Lung (tissue), 12 donors: ENCODE results near the gene RAPGEF2. TPM values are rescaled to one million over a fixed set of nuclear protein-coding genes. Genes with fewer than 3 reads are reported as not detected.
"Not testable (repeated sequence)": the region's sequence is repeated elsewhere in the genome, so short reads cannot be mapped to it uniquely, and the experiment has no call there.

Experiments
- ATAC-seq: fragments of 200-7000 bp; cut with Tn5 transposase; one replicate; pipeline ENCODE4 v1.9.1; 2020; ENCODE audit warnings: moderate number of reproducible peaks; ENCODE audit not compliant: insufficient read depth, low FRiP score
- DNase-seq, 3 donors: peaks; one replicate each; pipeline ENCODE4 v3.0.0-alpha.2; 2013 to 2017
- H3K27ac ChIP-seq, 2 donors: one replicate each; pipeline ENCODE4 v1.5.1; 2013; ENCODE audit warnings: mild to moderate bottlenecking in 2 of 2, moderate library complexity in 2 of 2, control low read depth in 1 of 2, inconsistent platforms in 1 of 2, low read depth in 1 of 2, low read length in 1 of 2
- H3K27me3 ChIP-seq, 3 donors: one replicate each; pipeline ENCODE4 v1.5.1; 2013; ENCODE audit warnings: low read length in 2 of 3; ENCODE audit not compliant: control insufficient read depth in 3 of 3, insufficient read depth in 3 of 3
- H3K36me3 ChIP-seq, 4 donors: one replicate each; pipeline ENCODE4 v1.5.1; 2013; ENCODE audit warnings: low read length in 4 of 4, mild to moderate bottlenecking in 1 of 4, moderate library complexity in 1 of 4; ENCODE audit not compliant: control insufficient read depth in 4 of 4, insufficient read depth in 4 of 4
- H3K4me1 ChIP-seq, 5 donors: one replicate each; pipeline ENCODE4 v1.5.1; 2013; ENCODE audit warnings: low read length in 5 of 5, mild to moderate bottlenecking in 2 of 5, moderate library complexity in 1 of 5; ENCODE audit not compliant: control insufficient read depth in 5 of 5, insufficient read depth in 5 of 5
- H3K4me3 ChIP-seq: one replicate; pipeline ENCODE4 v1.5.1; 2013; ENCODE audit warnings: mild to moderate bottlenecking, control low read depth, moderate library complexity
- H3K9ac ChIP-seq, 2 donors: one replicate each; pipeline ENCODE4 v1.5.1; 2013; ENCODE audit warnings: low read length in 2 of 2, control low read depth in 1 of 2; ENCODE audit not compliant: insufficient read depth in 1 of 2
- H3K9me3 ChIP-seq, 4 donors: one replicate each; pipeline ENCODE4 v1.5.1; 2013; ENCODE audit warnings: low read length in 3 of 4, mild to moderate bottlenecking in 1 of 4, moderate library complexity in 1 of 4; ENCODE audit not compliant: control insufficient read depth in 4 of 4, insufficient read depth in 3 of 4
- CTCF ChIP-seq: IDR thresholded peaks from 2 replicates; pipeline ENCODE4 v1.5.1; 2012; ENCODE audit warnings: mild to moderate bottlenecking; ENCODE audit errors: control extremely low read depth, extremely low read depth
- whole genome bisulfite sequencing, 2 donors: extraction: QIAGEN DNeasy Blood & Tissue Kit; methylation state at CpG; one replicate each; pipeline ENCODE4 v1.1.7; 2013; 5-methylcytosine and 5-hydroxymethylcytosine counted together
- polyA plus RNA-seq, 2 donors: library from polyadenylated mRNA; stranded (reverse); fragments of 200-250 nt; gene quantifications; one replicate each; pipeline ENCODE4 v1.2.1, GENCODE V29; 2013
- total RNA-seq, 2 donors: library from RNA; depleted of rRNA in 1 of 2; stranded (reverse); fragments of >200 nt in 1 of 2; gene quantifications; one replicate each; pipeline ENCODE4 v1.2.1, GENCODE V29; 2014 to 2021
- donor health status: control.
- donor health status: control.
- donor health status: Bipolar disorder and iron deficiency.
- donor health status: healthy.
- donor health status: DM: yes; HTN: yes; CAD: no.

The RAPGEF2 gene
- total and polyA plus RNA-seq, 4 donors = 8.6 to 88.7 (median 32.2) TPM

GRCh38 chr4:159108124-159108523 lies 5.2 kb downstream of the RAPGEF2 start:
- H3K36me3 ChIP-seq = no peaks in the 10 kb centered on the region
- no peak overlapping the region for H3K4me3 ChIP-seq
- H3K27me3 ChIP-seq = no peaks in the 10 kb centered on the region
- H3K27ac ChIP-seq = no peak overlapping the region
- TF ChIP-seq CTCF = no peak
- no peak for ATAC-seq
- WGBS, 2 donors = 56 to 57% methylated on average over 3 of the region's 3 CpGs
- peaks cover 2 to 28% (median 14%) of the 10 kb centered on the region in 5 donors for H3K4me1 ChIP-seq
- H3K9ac ChIP-seq = no peak overlapping the region
- no peaks in the 10 kb centered on the region for H3K9me3 ChIP-seq
- no peak for DNase-seq

- no peak overlapping the region for H3K9ac ChIP-seq
- H3K9me3 ChIP-seq = no peaks in the 10 kb centered on the region
- H3K36me3 ChIP-seq = no peaks in the 10 kb centered on the region
- H3K27ac ChIP-seq = no peak overlapping the region
- peaks cover under 1 to 24% (median 4%) of the 10 kb centered on the region in 5 donors for H3K4me1 ChIP-seq
- no peaks in the 10 kb centered on the region for H3K27me3 ChIP-seq
- ATAC-seq (no peak), DNase-seq (no peak)
- TF ChIP-seq CTCF = no peak
- no peak overlapping the region for H3K4me3 ChIP-seq
- 44 to 70% methylated on average over 5 of the region's 5 CpGs for WGBS, 2 donors
Observed at GRCh38 chr4:159110961-159111360, 8.1 kb downstream of the RAPGEF2 start.

GRCh38 chr4:159111416-159111815 lies 8.5 kb downstream of the RAPGEF2 start:
- H3K36me3 ChIP-seq = no peaks in the 10 kb centered on the region
- WGBS, 2 donors = 78 to 81% methylated on average over 4 of the region's 4 CpGs
- no peaks in the 10 kb centered on the region for H3K27me3 ChIP-seq
- no peaks in the 10 kb centered on the region for H3K9me3 ChIP-seq
- ATAC-seq (no peak), DNase-seq (no peak)
- no peak overlapping the region for H3K27ac ChIP-seq
- H3K4me1 ChIP-seq = peaks cover 0 to 23% (median 2%) of the 10 kb centered on the region in 5 donors
- no peak overlapping the region for H3K4me3 ChIP-seq
- no peak for TF ChIP-seq CTCF
- H3K9ac ChIP-seq = no peak overlapping the region

GRCh38 chr4:159113366-159113765 lies 10.5 kb downstream of the RAPGEF2 start:
- DNase-seq = not testable (repeated sequence)
- 94 to 97% methylated on average over 7 of the region's 7 CpGs for WGBS, 2 donors

GRCh38 chr4:159116098-159116497 lies 13.2 kb downstream of the RAPGEF2 start:
- not testable (repeated sequence) for H3K27me3 ChIP-seq, H3K9ac ChIP-seq, H3K4me3 ChIP-seq, H3K9me3 ChIP-seq, DNase-seq, ATAC-seq, H3K36me3 ChIP-seq, H3K27ac ChIP-seq
- 73 to 78% methylated on average over 2 of the region's 2 CpGs for WGBS, 2 donors
- peaks cover 0 to 19% (median 0%) of the 10 kb centered on the region in 5 donors for H3K4me1 ChIP-seq

More at GRCh38 chr4:159113366-159113765, 10.5 kb downstream of the RAPGEF2 start:
- H3K27ac ChIP-seq, H3K4me3 ChIP-seq, H3K9ac ChIP-seq, H3K27me3 ChIP-seq, H3K36me3 ChIP-seq, ATAC-seq, H3K9me3 ChIP-seq: not testable (repeated sequence)
- peaks cover 0 to 23% (median 0%) of the 10 kb centered on the region in 5 donors for H3K4me1 ChIP-seq

GRCh38 chr4:159116693-159117092 lies 13.8 kb downstream of the RAPGEF2 start:
- H3K4me3 ChIP-seq, H3K9ac ChIP-seq, H3K27me3 ChIP-seq, DNase-seq, ATAC-seq, H3K27ac ChIP-seq, H3K36me3 ChIP-seq, H3K9me3 ChIP-seq: not testable (repeated sequence)
- H3K4me1 ChIP-seq = peaks cover 0 to 16% (median 0%) of the 10 kb centered on the region in 5 donors
